ENCODE data around the gene PHF20.
"Not testable (repeated sequence)": the region's sequence is repeated elsewhere in the genome, so short reads cannot be mapped to it uniquely, and the experiment has no call there.

Gene PHF20

GRCh38 chr20:35839904-35840303 is 68.1 kb downstream of the PHF20 start:
- no peak overlapping the region for H3K27ac ChIP-seq
- H3K36me3 ChIP-seq, result peaks cover 32% of the 10 kb centered on the region
- no peak overlapping the region for H3K4me3 ChIP-seq (ENCODE audit: low read depth, low read length)
- DNase-seq, result no peak
- no peaks in the 10 kb centered on the region for H3K27me3 ChIP-seq (ENCODE audit: insufficient read depth, low read depth, severe bottlenecking)
- peaks cover 9% of the 10 kb centered on the region for H3K9me3 ChIP-seq (ENCODE audit: severe bottlenecking)
- no peak for TF ChIP-seq CTCF (IDR thresholded peaks at IDR 0.05; ENCODE audit: low read depth, low read length)

DNA sequence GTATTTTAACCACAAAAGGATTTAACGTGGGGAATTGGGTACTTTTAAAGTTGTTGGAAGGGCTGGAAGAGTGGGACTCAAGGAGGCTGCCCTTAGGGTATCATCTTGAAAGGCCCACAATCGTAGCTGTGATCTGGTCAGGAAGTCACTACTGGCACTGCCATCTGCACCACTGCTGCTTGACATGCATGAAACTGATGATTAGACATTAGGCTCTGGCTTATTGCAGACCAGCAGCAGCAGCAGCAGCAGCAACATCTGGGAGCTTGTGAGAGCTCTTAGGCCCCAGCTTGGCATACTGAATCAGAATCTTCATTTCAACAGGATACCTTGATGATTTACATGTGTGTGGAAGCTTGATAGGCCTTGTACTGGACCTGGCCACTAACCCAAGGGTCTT is 68.6 kb downstream of the PHF20 start:
- DNase-seq, result no peak
- peaks cover 35% of the 10 kb centered on the region for H3K36me3 ChIP-seq
- no peak overlapping the region for H3K4me3 ChIP-seq (ENCODE audit: low read depth, low read length)
- H3K27ac ChIP-seq, result no peak overlapping the region
- peaks cover 9% of the 10 kb centered on the region for H3K9me3 ChIP-seq (ENCODE audit: severe bottlenecking)
- H3K27me3 ChIP-seq (ENCODE audit: insufficient read depth, low read depth, severe bottlenecking), result no peaks in the 10 kb centered on the region
- no peak for TF ChIP-seq CTCF (IDR thresholded peaks at IDR 0.05; ENCODE audit: low read depth, low read length)

DNA sequence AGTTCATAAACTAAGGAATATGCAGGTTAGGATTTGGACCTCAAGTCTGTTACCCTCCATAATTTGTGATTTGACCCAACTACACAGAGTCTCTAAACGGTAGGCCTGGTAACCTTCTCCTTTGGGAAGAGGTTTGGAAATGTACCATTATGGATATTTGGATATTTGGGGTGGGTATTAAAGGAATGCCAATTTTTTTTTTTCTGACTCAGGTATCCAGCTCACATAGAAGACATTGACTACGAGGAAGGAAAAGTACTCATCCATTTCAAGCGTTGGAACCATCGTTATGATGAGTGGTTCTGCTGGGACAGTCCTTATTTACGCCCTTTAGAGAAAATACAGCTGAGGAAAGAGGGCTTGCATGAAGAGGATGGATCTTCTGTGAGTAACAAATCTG is 70.5 kb downstream of the PHF20 start:
- no peaks in the 10 kb centered on the region for H3K27me3 ChIP-seq (ENCODE audit: insufficient read depth, low read depth, severe bottlenecking)
- no peak overlapping the region for H3K4me3 ChIP-seq (ENCODE audit: low read depth, low read length)
- no peak for DNase-seq
- peaks cover 9% of the 10 kb centered on the region for H3K9me3 ChIP-seq (ENCODE audit: severe bottlenecking)
- peaks cover 38% of the 10 kb centered on the region for H3K36me3 ChIP-seq
- TF ChIP-seq CTCF (IDR thresholded peaks at IDR 0.05; ENCODE audit: low read depth, low read length), result no peak
- H3K27ac ChIP-seq, result no peak overlapping the region

DNA sequence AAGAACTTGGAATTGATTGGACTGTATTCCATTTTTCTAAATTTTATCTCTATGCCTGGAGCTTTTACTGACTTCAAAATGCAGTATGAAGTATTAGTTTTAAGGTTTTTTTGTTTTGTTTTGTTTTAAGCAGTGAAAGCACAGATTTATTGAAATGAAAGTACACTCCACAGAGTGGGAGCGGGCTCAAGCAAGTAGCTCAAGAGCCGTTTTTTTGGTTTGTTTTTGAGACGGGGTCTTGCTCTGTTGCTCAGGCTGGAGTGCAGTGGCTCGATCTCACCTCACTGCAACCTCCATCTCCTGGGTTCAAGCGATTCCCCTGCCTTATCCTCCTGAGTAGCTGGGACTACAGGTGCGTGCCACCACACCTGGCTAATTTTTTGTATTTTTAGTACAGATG is 72.1 kb downstream of the PHF20 start:
- not testable (repeated sequence) for H3K27ac ChIP-seq; H3K4me3 ChIP-seq (ENCODE audit: low read depth, low read length); H3K27me3 ChIP-seq (ENCODE audit: insufficient read depth, low read depth, severe bottlenecking); DNase-seq; H3K9me3 ChIP-seq (ENCODE audit: severe bottlenecking)
- H3K36me3 ChIP-seq, result peaks cover 49% of the 10 kb centered on the region

- Histone ChIP-seq H3K36me3 (peaks cover 49% of the 10 kb centered on the region), H3K9me3 (ENCODE audit: severe bottlenecking) (peaks cover 9% of the 10 kb centered on the region), H3K27ac (no peak overlapping the region), H3K4me3 (ENCODE audit: low read depth, low read length) (no peak overlapping the region), H3K27me3 (ENCODE audit: insufficient read depth, low read depth, severe bottlenecking) (no peaks in the 10 kb centered on the region)
- no peak for TF ChIP-seq CTCF (IDR thresholded peaks at IDR 0.05; ENCODE audit: low read depth, low read length)
- no peak for DNase-seq
Observed at GRCh38 chr20:35845561-35845960, 73.7 kb downstream of the PHF20 start.

- TF ChIP-seq CTCF (IDR thresholded peaks at IDR 0.05; ENCODE audit: low read depth, low read length), result no peak
- Histone ChIP-seq H3K4me3 (ENCODE audit: low read depth, low read length) (peak overlapping the region; percentile 16), H3K27ac (peak overlapping the region; percentile 83), H3K9me3 (ENCODE audit: severe bottlenecking) (peaks cover 3% of the 10 kb centered on the region), H3K36me3 (peaks cover 44% of the 10 kb centered on the region), H3K27me3 (ENCODE audit: insufficient read depth, low read depth, severe bottlenecking) (no peaks in the 10 kb centered on the region)
- DNase-seq, result peak; percentile 77
Observed at GRCh38 chr20:35849706-35850105, 77.9 kb downstream of the PHF20 start.

- not testable (repeated sequence) for H3K9me3 ChIP-seq (ENCODE audit: severe bottlenecking); H3K4me3 ChIP-seq (ENCODE audit: low read depth, low read length); H3K27me3 ChIP-seq (ENCODE audit: insufficient read depth, low read depth, severe bottlenecking)
- H3K36me3 ChIP-seq, result peaks cover 46% of the 10 kb centered on the region
- peak overlapping the region; percentile 65 for H3K27ac ChIP-seq
- DNase-seq, result peak; percentile 84
Observed at GRCh38 chr20:35851659-35852058, 79.8 kb downstream of the PHF20 start.
